GM15510 (cell line): Measurements from ENCODE around the gene RPS2.

Experiments used
- POLR2A ChIP-seq: IDR thresholded peaks from 3 replicates; pipeline ENCODE4 v1.6.1; 2011; ENCODE audit warnings: borderline replicate concordance; ENCODE audit not compliant: insufficient read length; ENCODE audit errors: extremely low read depth

RPS2 gene

GRCh38 chr16:1978476-1979120, 14.0 kb upstream of the RPS2 start:
- no peak for TF ChIP-seq POLR2A

GRCh38 chr16:1977875-1978268, 13.2 kb upstream of the RPS2 start:
- no peak for TF ChIP-seq POLR2A

GRCh38 chr16:1976951-1977874, 12.6 kb upstream of the RPS2 start:
- no peak for TF ChIP-seq POLR2A

GRCh38 chr16:1976216-1976520, 11.5 kb upstream of the RPS2 start:
- no peak for TF ChIP-seq POLR2A

- TF ChIP-seq POLR2A = no peak
These were observed 11.0 kb upstream of the RPS2 start for GRCh38 chr16:1975432-1976215.

GRCh38 chr16:1974157-1975070, 9.8 kb upstream of the RPS2 start:
- TF ChIP-seq POLR2A = no peak

GRCh38 chr16:1973461-1974156, 9.0 kb upstream of the RPS2 start:
- no peak for TF ChIP-seq POLR2A

- TF ChIP-seq POLR2A = no peak
These were observed 7.9 kb upstream of the RPS2 start for GRCh38 chr16:1972490-1972877.

- TF ChIP-seq POLR2A = peak; percentile 95
These were observed 7.3 kb upstream of the RPS2 start, which contains the start of gene TBL3 for GRCh38 chr16:1971796-1972489. Gene TBL3, plus strand, starts transcription at chr16:1972053. Its CDS starts 112 bp downstream, at chr16:1972165.

GRCh38 chr16:1968146-1968953, 3.7 kb upstream of the RPS2 start:
- no peak for TF ChIP-seq POLR2A

GRCh38 chr16:1966460-1966859, 1.8 kb upstream of the RPS2 start, which contains the start of gene RNF151:
Gene RNF151, plus strand, starts transcription at chr16:1966856. Its CDS starts 26 bp downstream, at chr16:1966882.
- TF ChIP-seq POLR2A = no peak

GRCh38 chr16:1965396-1966001, 873 bp upstream of the RPS2 start:
- TF ChIP-seq POLR2A = no peak

GRCh38 chr16:1963806-1964505, 670 bp downstream of the RPS2 start:
- TF ChIP-seq POLR2A = no peak
